ENCODE results near the gene ASCL2.

Gene ASCL2

GRCh38 chr11:2275334-2276279 is 5.2 kb upstream of the ASCL2 start:
- TF ChIP-seq CTCF (IDR thresholded peaks at IDR 0.05; ENCODE audit: insufficient read depth, low read depth, low read length, missing control alignments), result no peak
- H3K4me3 ChIP-seq (ENCODE audit: low read length), result no peak overlapping the region
- no peak for DNase-seq (ENCODE audit: low read depth)

DNA sequence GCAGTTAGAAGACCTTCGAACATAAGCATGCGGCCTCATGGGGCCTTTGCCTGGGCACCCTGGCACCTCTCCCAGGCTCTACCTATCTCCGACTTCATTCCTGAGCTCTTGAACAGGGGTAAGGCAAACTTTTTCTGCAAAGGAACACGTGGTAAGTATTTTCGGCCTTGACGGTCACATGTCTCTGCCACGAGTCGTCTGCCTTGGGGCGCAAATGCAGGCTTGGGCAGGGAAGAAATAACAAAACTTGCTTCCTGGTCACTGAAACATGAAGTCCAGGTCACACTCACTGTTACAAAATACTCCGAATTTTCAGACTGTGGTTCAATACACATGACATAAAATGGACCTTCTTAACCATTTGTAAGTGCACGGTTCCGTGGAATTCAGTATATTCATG is 3.4 kb upstream of the ASCL2 start:
- no peak overlapping the region for H3K4me3 ChIP-seq (ENCODE audit: low read length)
- no peak for TF ChIP-seq CTCF (IDR thresholded peaks at IDR 0.05; ENCODE audit: insufficient read depth, low read depth, low read length, missing control alignments)
- DNase-seq (ENCODE audit: low read depth), result no peak

DNA sequence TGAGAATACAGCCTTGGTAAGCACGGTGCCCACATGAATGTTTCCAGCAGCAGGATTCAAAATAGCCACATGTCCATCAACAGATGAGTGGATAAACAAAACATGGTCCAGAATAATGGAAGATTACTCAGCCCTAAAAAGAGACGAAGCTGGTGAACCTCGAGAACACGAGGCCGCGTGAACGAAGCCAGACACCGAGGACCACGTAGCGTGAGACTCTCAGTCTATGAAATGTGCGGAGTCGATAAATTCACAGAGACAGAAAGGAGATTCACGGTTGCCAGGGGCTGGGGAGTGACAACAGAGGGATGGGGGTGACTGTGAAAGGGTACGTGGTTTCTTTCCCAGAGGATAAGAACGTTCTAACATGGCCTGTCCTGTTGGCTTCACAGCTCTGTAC is 2.9 kb upstream of the ASCL2 start:
- no peak overlapping the region for H3K4me3 ChIP-seq (ENCODE audit: low read length)
- no peak for DNase-seq (ENCODE audit: low read depth)
- no peak for TF ChIP-seq CTCF (IDR thresholded peaks at IDR 0.05; ENCODE audit: insufficient read depth, low read depth, low read length, missing control alignments)

GRCh38 chr11:2272946-2273280 is 2.5 kb upstream of the ASCL2 start:
- no peak for DNase-seq (ENCODE audit: low read depth)
- H3K4me3 ChIP-seq (ENCODE audit: low read length), result no peak overlapping the region
- no peak for TF ChIP-seq CTCF (IDR thresholded peaks at IDR 0.05; ENCODE audit: insufficient read depth, low read depth, low read length, missing control alignments)

GRCh38 chr11:2272228-2272945 is 2.0 kb upstream of the ASCL2 start:
- no peak overlapping the region for H3K4me3 ChIP-seq (ENCODE audit: low read length)
- no peak for DNase-seq (ENCODE audit: low read depth)
- TF ChIP-seq CTCF (IDR thresholded peaks at IDR 0.05; ENCODE audit: insufficient read depth, low read depth, low read length, missing control alignments), result no peak

GRCh38 chr11:2271327-2272227 is 1.2 kb upstream of the ASCL2 start:
- no peak for TF ChIP-seq CTCF (IDR thresholded peaks at IDR 0.05; ENCODE audit: insufficient read depth, low read depth, low read length, missing control alignments)
- no peak for DNase-seq (ENCODE audit: low read depth)
- no peak overlapping the region for H3K4me3 ChIP-seq (ENCODE audit: low read length)
